Stomach (tissue), 4 donors: ENCODE results near the gene PGAP6.
A peak's percentile ranks its signal among the peaks of the same experiment; 100 is the strongest.

Source experiments
- CTCF ChIP-seq, 7 experiments: fragments of 450-650 bp in 4 of 7; fragments of 200-600 bp in 3 of 7; sonication (generic) in 3 of 7; IDR thresholded peaks; one replicate each; pipeline ENCODE4 v1.5.1; 2016 to 2019; ENCODE audit warnings: antibody characterized with exemption in 7 of 7, control low read depth in 2 of 7, mild to moderate bottlenecking in 1 of 7
- POLR2A ChIP-seq, 4 donors: fragments of 450-650 bp; IDR thresholded peaks; one replicate each; pipeline ENCODE4 v1.6.1; 2016; ENCODE audit warnings: antibody characterized with exemption in 4 of 4, control low read depth in 2 of 4, mild to moderate bottlenecking in 1 of 4, moderate library complexity in 1 of 4

- TF ChIP-seq CTCF (IDR thresholded peaks at IDR 0.05) = no peak
- peak in 1 of 4 donors; percentile 10 for TF ChIP-seq POLR2A (IDR thresholded peaks at IDR 0.05)
These were observed 11.3 kb downstream of the PGAP6 start, which contains the start of gene MRPL28 for GRCh38 chr16:370443-370842.
